GM19397 (cell line): ENCODE data around the gene TTC17.
"Not testable (repeated sequence)": the region's sequence is repeated elsewhere in the genome, so short reads cannot be mapped to it uniquely, and the experiment has no call there.

Source experiments
- ATAC-seq: cut with Tn5 transposase; IDR thresholded peaks from one replicate; pipeline ENCODE4 v1.9.1; 2021; ENCODE audit warnings: mild to moderate bottlenecking, moderate library complexity; ENCODE audit not compliant: unreplicated experiment

TTC17 gene

GRCh38 chr11:43358801-43359421 is at the start of gene TTC17:
Gene TTC17 (plus strand): TSS chr11:43358920. CDS start chr11:43358955, 35 bp downstream.
- peak; percentile 95 for ATAC-seq

- ATAC-seq = peak; percentile 99
These were observed 46.7 kb upstream of the TTC17 start, which contains the start of gene API5 for GRCh38 chr11:43311791-43312607. Gene API5 (plus strand): TSS chr11:43311996. CDS start chr11:43312128, 132 bp downstream.

- no peak for ATAC-seq
These were observed 42.8 kb upstream of the TTC17 start for GRCh38 chr11:43315966-43316365.

GRCh38 chr11:43316451-43316850 is 42.3 kb upstream of the TTC17 start:
- ATAC-seq = no peak

- no peak for ATAC-seq
These were observed 30.7 kb upstream of the TTC17 start for GRCh38 chr11:43327987-43328386.

- no peak for ATAC-seq
These were observed 30.2 kb upstream of the TTC17 start for GRCh38 chr11:43328482-43328881.

GRCh38 chr11:43341159-43341558 is 17.6 kb upstream of the TTC17 start:
- no peak for ATAC-seq

- not testable (repeated sequence) for ATAC-seq
These were observed 7.3 kb upstream of the TTC17 start for GRCh38 chr11:43351426-43351825.

GRCh38 chr11:43354311-43354710 is 4.4 kb upstream of the TTC17 start:
- no peak for ATAC-seq

- ATAC-seq = no peak
These were observed 2.4 kb upstream of the TTC17 start for GRCh38 chr11:43356336-43356735.

GRCh38 chr11:43358279-43358800 is 380 bp upstream of the TTC17 start:
- no peak for ATAC-seq

GRCh38 chr11:43359422-43359818 is 700 bp downstream of the TTC17 start:
- ATAC-seq = peak; percentile 36

- ATAC-seq = no peak
These were observed 1.8 kb downstream of the TTC17 start for GRCh38 chr11:43360361-43361032.

GRCh38 chr11:43366677-43367076 is 8.0 kb downstream of the TTC17 start:
- ATAC-seq = no peak

- ATAC-seq = no peak
These were observed 8.9 kb downstream of the TTC17 start for GRCh38 chr11:43367382-43368178.

GRCh38 chr11:43376065-43376464 is 17.3 kb downstream of the TTC17 start:
- no peak for ATAC-seq

GRCh38 chr11:43376594-43376993 is 17.9 kb downstream of the TTC17 start:
- no peak for ATAC-seq

- ATAC-seq = no peak
These were observed 18.7 kb downstream of the TTC17 start for GRCh38 chr11:43377389-43377788.

GRCh38 chr11:43378897-43379296 is 20.2 kb downstream of the TTC17 start:
- no peak for ATAC-seq

GRCh38 chr11:43381802-43382201 is 23.1 kb downstream of the TTC17 start:
- ATAC-seq = no peak

- no peak for ATAC-seq
These were observed 23.9 kb downstream of the TTC17 start for GRCh38 chr11:43382614-43383013.
